Panc1 (cell line): ENCODE data around the gene TOR2A. TPM values are rescaled to one million over a fixed set of nuclear protein-coding genes. Genes with fewer than 3 reads are reported as not detected.

Experiments used
- ATAC-seq: fragments of 200-7000 bp; cut with Tn5 transposase; 2 replicates; pipeline ENCODE4 v1.9.1; 2020; ENCODE audit warnings: mild to moderate bottlenecking, moderate library complexity
- BruUV-seq: library from RNA; stranded (reverse); fragments of 400-500 nt; replicated peaks from 2 replicates; lab custom pipeline; 2021; lab: Mats Ljungman, UMichigan
- CTCF ChIA-PET: fragments of 300-600 bp; sonication (Branson Sonifier 250); formaldehyde crosslinking; loops from one replicate; lab custom pipeline; 2022; ENCODE audit warnings: antibody characterized with exemption; lab: Charles Lee
- POLR2A ChIA-PET: fragments of 300-600 bp; sonication (Branson Sonifier 250); formaldehyde crosslinking; loops from one replicate; lab custom pipeline; 2022; ENCODE audit warnings: antibody characterized with exemption; lab: Charles Lee
- DNase-seq: peaks from one replicate; pipeline ENCODE4 v3.0.0-alpha.2; 2010; ENCODE audit warnings: low read depth, low spot score
- H3K27ac ChIP-seq: 2 replicates; pipeline ENCODE4 v1.5.1; 2011; ENCODE audit warnings: mild to moderate bottlenecking, low read length, inconsistent platforms
- H3K27me3 ChIP-seq: fragments of 200-500 bp; sonication (Bioruptor generic); 2 replicates; pipeline ENCODE4 v1.6.0; 2014; ENCODE audit warnings: low read length, inconsistent platforms; ENCODE audit not compliant: control insufficient read depth, insufficient read depth
- H3K36me3 ChIP-seq: fragments of 200-500 bp; sonication (Bioruptor generic); 2 replicates; pipeline ENCODE4 v1.5.1; 2014; ENCODE audit warnings: inconsistent platforms, mild to moderate bottlenecking, low read length, moderate library complexity; ENCODE audit not compliant: control insufficient read depth, insufficient read depth
- H3K4me1 ChIP-seq: 2 replicates; pipeline ENCODE4 v1.5.1; 2011; ENCODE audit warnings: inconsistent platforms, mild to moderate bottlenecking, low read length, moderate library complexity; ENCODE audit not compliant: control insufficient read depth, insufficient read depth
- H3K4me3 ChIP-seq, 2 experiments: 2 replicates each; pipeline ENCODE4 v1.5.1; 2011 to 2012; ENCODE audit warnings: low read depth in 2 of 2, low read length in 2 of 2, mild to moderate bottlenecking in 2 of 2, inconsistent platforms in 1 of 2, moderate library complexity in 1 of 2
- H3K9me3 ChIP-seq: fragments of 200-500 bp; sonication (Bioruptor generic); 2 replicates; pipeline ENCODE4 v1.5.1; 2014; ENCODE audit warnings: low read depth, mild to moderate bottlenecking, inconsistent platforms, low read length, moderate library complexity; ENCODE audit not compliant: control insufficient read depth, insufficient read depth
- POLR2AphosphoS5 ChIP-seq: IDR thresholded peaks from 2 replicates; pipeline ENCODE4 v1.6.1; 2012; ENCODE audit warnings: mild to moderate bottlenecking, low read depth, low read length, moderate library complexity
- SIN3A ChIP-seq: IDR thresholded peaks from 2 replicates; pipeline ENCODE4 v1.6.1; 2012; ENCODE audit warnings: low read depth, mild to moderate bottlenecking, low read length, moderate library complexity, borderline replicate concordance; ENCODE audit not compliant: insufficient read depth
- TCF7L2 ChIP-seq: IDR thresholded peaks from 2 replicates; pipeline ENCODE4 v1.6.1; 2011; ENCODE audit warnings: mild to moderate bottlenecking, low read depth, low read length, inconsistent platforms
- in situ Hi-C: cut with HindIII; loops from 2 replicates; pipeline ENCODE4 v1.10.0; 2016; ENCODE audit warnings: low sequenced_read_pairs, low pct_unique_long_range_greater_than_20kb
- intact Hi-C: fragments of 100-400 bp; cut with micrococcal nuclease; formaldehyde crosslinking; loops from one replicate; pipeline ENCODE4 v1.10.0; 2022; ENCODE audit not compliant: unreplicated experiment
- total RNA-seq: library from RNA; stranded (reverse); gene quantifications from one replicate; pipeline ENCODE4 v1.2.1, GENCODE V29; 2021; ENCODE audit not compliant: unreplicated experiment
- TF ChIP-seq, protein P1 (sequence below), 2 experiments: IDR thresholded peaks; 2 replicates each; pipeline ENCODE4 v1.6.1; 2011 to 2012; ENCODE audit warnings: low read depth in 2 of 2, control low read depth in 1 of 2, low read length in 1 of 2, mild to moderate bottlenecking in 1 of 2, moderate library complexity in 1 of 2; ENCODE audit not compliant: insufficient read depth in 1 of 2
- TF ChIP-seq, protein P2 (sequence below): fragments of 450-650 bp; IDR thresholded peaks from 2 replicates; pipeline ENCODE4 v1.5.1; 2017; ENCODE audit warnings: mild to moderate bottlenecking

The TOR2A gene
- total RNA-seq, 1 experiment from 2014 or later, result 8.2 TPM

DNA sequence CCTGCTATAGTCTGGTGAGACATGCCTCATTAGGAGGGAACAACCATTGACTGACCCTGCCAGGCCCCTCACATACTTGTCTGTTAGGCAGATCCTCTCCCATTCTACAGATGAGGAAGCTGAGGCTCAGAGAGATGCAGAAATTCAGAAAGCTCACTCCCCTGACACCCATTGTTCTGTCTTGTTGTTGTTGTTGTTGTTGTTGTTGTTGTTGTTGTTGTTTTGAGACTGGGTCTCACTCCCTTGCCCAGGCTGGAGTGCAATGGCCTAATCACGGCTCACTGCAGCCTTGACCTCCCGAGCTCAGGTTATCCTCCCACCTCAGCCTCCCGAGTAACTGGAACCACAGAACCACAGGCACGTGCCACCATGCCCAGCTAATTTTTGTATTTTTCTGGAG lies 41.4 kb downstream of the TOR2A start:
- ChIA-PET POLR2A (no interaction called here), CTCF (no interaction called here)
- Histone ChIP-seq H3K27me3 (no peaks in the 10 kb centered on the region), H3K9me3 (no peaks in the 10 kb centered on the region), H3K4me1 (no peaks in the 10 kb centered on the region), H3K4me3 (no peak overlapping the region), H3K36me3 (no peaks in the 10 kb centered on the region), H3K27ac (no peak overlapping the region)
- DNase-seq, result no peak
- TF ChIP-seq POLR2AphosphoS5 (no peak), SIN3A (no peak), TCF7L2 (no peak)
- TF ChIP-seq, protein P1, sequence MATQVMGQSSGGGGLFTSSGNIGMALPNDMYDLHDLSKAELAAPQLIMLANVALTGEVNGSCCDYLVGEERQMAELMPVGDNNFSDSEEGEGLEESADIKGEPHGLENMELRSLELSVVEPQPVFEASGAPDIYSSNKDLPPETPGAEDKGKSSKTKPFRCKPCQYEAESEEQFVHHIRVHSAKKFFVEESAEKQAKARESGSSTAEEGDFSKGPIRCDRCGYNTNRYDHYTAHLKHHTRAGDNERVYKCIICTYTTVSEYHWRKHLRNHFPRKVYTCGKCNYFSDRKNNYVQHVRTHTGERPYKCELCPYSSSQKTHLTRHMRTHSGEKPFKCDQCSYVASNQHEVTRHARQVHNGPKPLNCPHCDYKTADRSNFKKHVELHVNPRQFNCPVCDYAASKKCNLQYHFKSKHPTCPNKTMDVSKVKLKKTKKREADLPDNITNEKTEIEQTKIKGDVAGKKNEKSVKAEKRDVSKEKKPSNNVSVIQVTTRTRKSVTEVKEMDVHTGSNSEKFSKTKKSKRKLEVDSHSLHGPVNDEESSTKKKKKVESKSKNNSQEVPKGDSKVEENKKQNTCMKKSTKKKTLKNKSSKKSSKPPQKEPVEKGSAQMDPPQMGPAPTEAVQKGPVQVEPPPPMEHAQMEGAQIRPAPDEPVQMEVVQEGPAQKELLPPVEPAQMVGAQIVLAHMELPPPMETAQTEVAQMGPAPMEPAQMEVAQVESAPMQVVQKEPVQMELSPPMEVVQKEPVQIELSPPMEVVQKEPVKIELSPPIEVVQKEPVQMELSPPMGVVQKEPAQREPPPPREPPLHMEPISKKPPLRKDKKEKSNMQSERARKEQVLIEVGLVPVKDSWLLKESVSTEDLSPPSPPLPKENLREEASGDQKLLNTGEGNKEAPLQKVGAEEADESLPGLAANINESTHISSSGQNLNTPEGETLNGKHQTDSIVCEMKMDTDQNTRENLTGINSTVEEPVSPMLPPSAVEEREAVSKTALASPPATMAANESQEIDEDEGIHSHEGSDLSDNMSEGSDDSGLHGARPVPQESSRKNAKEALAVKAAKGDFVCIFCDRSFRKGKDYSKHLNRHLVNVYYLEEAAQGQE (IDR thresholded peaks at IDR 0.05; ENCODE audit: insufficient read depth in 1 of 2, low read depth in 2 of 2, low read length in 1 of 2), result no peak
- TF ChIP-seq, protein P2, sequence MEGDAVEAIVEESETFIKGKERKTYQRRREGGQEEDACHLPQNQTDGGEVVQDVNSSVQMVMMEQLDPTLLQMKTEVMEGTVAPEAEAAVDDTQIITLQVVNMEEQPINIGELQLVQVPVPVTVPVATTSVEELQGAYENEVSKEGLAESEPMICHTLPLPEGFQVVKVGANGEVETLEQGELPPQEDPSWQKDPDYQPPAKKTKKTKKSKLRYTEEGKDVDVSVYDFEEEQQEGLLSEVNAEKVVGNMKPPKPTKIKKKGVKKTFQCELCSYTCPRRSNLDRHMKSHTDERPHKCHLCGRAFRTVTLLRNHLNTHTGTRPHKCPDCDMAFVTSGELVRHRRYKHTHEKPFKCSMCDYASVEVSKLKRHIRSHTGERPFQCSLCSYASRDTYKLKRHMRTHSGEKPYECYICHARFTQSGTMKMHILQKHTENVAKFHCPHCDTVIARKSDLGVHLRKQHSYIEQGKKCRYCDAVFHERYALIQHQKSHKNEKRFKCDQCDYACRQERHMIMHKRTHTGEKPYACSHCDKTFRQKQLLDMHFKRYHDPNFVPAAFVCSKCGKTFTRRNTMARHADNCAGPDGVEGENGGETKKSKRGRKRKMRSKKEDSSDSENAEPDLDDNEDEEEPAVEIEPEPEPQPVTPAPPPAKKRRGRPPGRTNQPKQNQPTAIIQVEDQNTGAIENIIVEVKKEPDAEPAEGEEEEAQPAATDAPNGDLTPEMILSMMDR, result no peak
- intact Hi-C loops (no loop called here), in situ Hi-C loops (no loop called here)
- no peak for ATAC-seq
- no TSS peak for BruUV-seq

- ATAC-seq (no peak), DNase-seq (no peak)
- no TSS peak for BruUV-seq
- POLR2A ChIA-PET, result no interaction called here
- no peaks in the 10 kb centered on the region for H3K4me1 ChIP-seq
- in situ Hi-C loops (no loop called here), intact Hi-C loops (no loop called here)
- TF ChIP-seq, protein P2, result no peak
- TF ChIP-seq TCF7L2, result no peak
- TF ChIP-seq, protein P1 (IDR thresholded peaks at IDR 0.05; ENCODE audit: insufficient read depth in 1 of 2, low read depth in 2 of 2, low read length in 1 of 2), result no peak
- no peak for TF ChIP-seq SIN3A
- no peak for TF ChIP-seq POLR2AphosphoS5
- no peak overlapping the region for H3K27ac ChIP-seq
- H3K36me3 ChIP-seq, result no peaks in the 10 kb centered on the region
- H3K9me3 ChIP-seq, result no peaks in the 10 kb centered on the region
- CTCF ChIA-PET, result no interaction called here
- no peaks in the 10 kb centered on the region for H3K27me3 ChIP-seq
- H3K4me3 ChIP-seq, result no peak overlapping the region
Measured at GRCh38 chr9:127693143-127693542, 42.0 kb downstream of the TOR2A start.
